Endodermal cell (in vitro differentiated cells): Measurements from ENCODE around the gene ENPP6. TPM values are rescaled to one million over a fixed set of nuclear protein-coding genes. Genes with fewer than 3 reads are reported as not detected.
A peak's percentile ranks its signal among the peaks of the same experiment; 100 is the strongest.

Source experiments
- DNase-seq: peaks from one replicate; pipeline ENCODE4 v3.0.0-alpha.2; 2017
- H3K27ac ChIP-seq: 2 replicates; pipeline ENCODE4 v1.5.1; 2013; ENCODE audit warnings: mild to moderate bottlenecking, low read depth, low read length, moderate library complexity
- H3K27me3 ChIP-seq: 2 replicates; pipeline ENCODE4 v1.6.1; 2013; ENCODE audit warnings: mild to moderate bottlenecking, low read length, moderate library complexity; ENCODE audit not compliant: insufficient read depth, control insufficient read depth, poor library complexity, severe bottlenecking
- H3K36me3 ChIP-seq: 2 replicates; pipeline ENCODE4 v1.7.0; 2013; ENCODE audit warnings: mild to moderate bottlenecking, low read length, moderate library complexity; ENCODE audit not compliant: control insufficient read depth, insufficient read depth
- H3K4me1 ChIP-seq: one replicate; pipeline ENCODE4 v1.7.0; 2013; ENCODE audit warnings: low read length; ENCODE audit not compliant: control insufficient read depth, insufficient read depth
- H3K4me3 ChIP-seq: 2 replicates; pipeline ENCODE4 v1.5.1; 2013; ENCODE audit warnings: mild to moderate bottlenecking, low read length, moderate library complexity
- H3K9ac ChIP-seq: 2 replicates; pipeline ENCODE4 v1.6.1; 2013; ENCODE audit warnings: mild to moderate bottlenecking, low read length, moderate library complexity; ENCODE audit not compliant: poor library complexity, severe bottlenecking; ENCODE audit errors: extremely low read depth
- H3K9me3 ChIP-seq: 2 replicates; pipeline ENCODE4 v1.6.1; 2013; ENCODE audit warnings: mild to moderate bottlenecking, low read length, moderate library complexity; ENCODE audit not compliant: control insufficient read depth
- H3K27ac Mint-ChIP-seq: 2 replicates; pipeline ENCODE4 v1.8.0; 2020; ENCODE audit warnings: mixed read lengths
- H3K27me3 Mint-ChIP-seq: 2 replicates; pipeline ENCODE4 v1.8.0; 2021; ENCODE audit warnings: mild to moderate bottlenecking, mixed read lengths; ENCODE audit not compliant: insufficient read depth
- H3K36me3 Mint-ChIP-seq: 2 replicates; pipeline ENCODE4 v1.8.0; 2020; ENCODE audit warnings: low read depth, mixed read lengths
- H3K4me1 Mint-ChIP-seq: 2 replicates; pipeline ENCODE4 v1.8.0; 2020; ENCODE audit warnings: mixed read lengths
- H3K4me3 Mint-ChIP-seq: 2 replicates; pipeline ENCODE4 v1.8.0; 2020; ENCODE audit warnings: mild to moderate bottlenecking, moderate library complexity, mixed read lengths
- H3K9me3 Mint-ChIP-seq: 2 replicates; pipeline ENCODE4 v1.8.0; 2020; ENCODE audit warnings: mild to moderate bottlenecking, mixed read lengths
- CTCF ChIP-seq: fragments of 200-600 bp; sonication (generic); conservative IDR thresholded peaks from 2 replicates; pipeline ENCODE4 v1.5.0; 2021; ENCODE audit warnings: antibody characterized with exemption, mild to moderate bottlenecking
- WGBS, 2 experiments: methylation state at CpG; one replicate each; pipeline versions ENCODE4 v1.1.5 to v1.1.7; 2013; ENCODE audit warnings: missing lambda C conversion rate in 2 of 2, mixed read lengths in 1 of 2; ENCODE audit not compliant: insufficient coverage in 1 of 2, insufficient read length in 1 of 2; 5-methylcytosine and 5-hydroxymethylcytosine counted together
- total RNA-seq, 2 donors: library from RNA; stranded (reverse); fragmentation: NEBNext Ultra II Directional in 1 of 2; extraction: Animal tissue kit (Norgen Biotek cat#: 25700) in 1 of 2; gene quantifications; 2 replicates in 1 of 2; 3 replicates in 1 of 2; pipeline ENCODE4 v1.2.1, GENCODE V29; 2021

ENPP6 gene
- total RNA-seq, 2 donors from 2014 or later = 0.07 TPM; not detected in 1

- Histone ChIP-seq H3K27ac (no peak overlapping the region), H3K27me3 (peaks cover 25% of the 10 kb centered on the region), H3K36me3 (no peaks in the 10 kb centered on the region), H3K9me3 (no peaks in the 10 kb centered on the region), H3K4me3 (no peak overlapping the region), H3K4me1 (no peaks in the 10 kb centered on the region), H3K9ac (no peak overlapping the region)
- peak; percentile 95 for DNase-seq
- Mint-ChIP-seq H3K36me3 (no peaks in the 10 kb centered on the region), H3K27me3 (peaks cover 42% of the 10 kb centered on the region), H3K4me1 (peaks cover 19% of the 10 kb centered on the region), H3K4me3 (peak overlapping the region; percentile 32), H3K9me3 (no peaks in the 10 kb centered on the region), H3K27ac (no peak overlapping the region)
- peak; percentile 98 for TF ChIP-seq CTCF
- 22 to 30% methylated on average over 11 to 33 of the region's 33 CpGs for WGBS, 2 experiments
Measured at GRCh38 chr4:184168406-184169019, 49.2 kb downstream of the ENPP6 start.

DNA sequence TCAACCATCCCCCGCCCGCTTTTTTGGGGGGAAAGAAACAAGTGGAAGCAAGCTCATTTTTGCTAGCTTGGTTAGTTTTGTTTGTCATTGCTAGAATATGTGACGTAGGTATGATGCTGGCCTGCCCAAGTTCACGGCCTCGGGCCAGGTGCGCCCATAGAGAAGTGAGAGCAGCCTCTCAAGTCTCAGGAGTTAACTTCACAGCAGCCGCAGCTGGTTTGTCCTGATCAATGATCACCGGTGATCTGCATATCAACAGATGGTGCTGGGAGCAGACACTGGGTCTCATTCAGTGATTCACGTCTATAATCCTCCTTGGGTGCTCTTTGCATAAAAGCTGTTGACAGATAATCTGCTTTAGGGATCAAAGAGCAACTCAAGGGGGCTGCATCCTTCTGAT is 50.1 kb downstream of the ENPP6 start:
- no peak overlapping the region for H3K4me3 ChIP-seq
- no peak for TF ChIP-seq CTCF
- Mint-ChIP-seq H3K4me3 (peak overlapping the region; percentile 32), H3K27ac (no peak overlapping the region), H3K36me3 (no peaks in the 10 kb centered on the region), H3K9me3 (no peaks in the 10 kb centered on the region), H3K27me3 (peaks cover 42% of the 10 kb centered on the region), H3K4me1 (peaks cover 19% of the 10 kb centered on the region)
- H3K9ac ChIP-seq = no peak overlapping the region
- peaks cover 25% of the 10 kb centered on the region for H3K27me3 ChIP-seq
- peak; percentile 89 for DNase-seq
- H3K9me3 ChIP-seq = no peaks in the 10 kb centered on the region
- no peak overlapping the region for H3K27ac ChIP-seq
- no peaks in the 10 kb centered on the region for H3K36me3 ChIP-seq
- H3K4me1 ChIP-seq = no peaks in the 10 kb centered on the region
- WGBS, 2 experiments = 32 to 40% methylated on average over 5 to 9 of the region's 9 CpGs

DNA sequence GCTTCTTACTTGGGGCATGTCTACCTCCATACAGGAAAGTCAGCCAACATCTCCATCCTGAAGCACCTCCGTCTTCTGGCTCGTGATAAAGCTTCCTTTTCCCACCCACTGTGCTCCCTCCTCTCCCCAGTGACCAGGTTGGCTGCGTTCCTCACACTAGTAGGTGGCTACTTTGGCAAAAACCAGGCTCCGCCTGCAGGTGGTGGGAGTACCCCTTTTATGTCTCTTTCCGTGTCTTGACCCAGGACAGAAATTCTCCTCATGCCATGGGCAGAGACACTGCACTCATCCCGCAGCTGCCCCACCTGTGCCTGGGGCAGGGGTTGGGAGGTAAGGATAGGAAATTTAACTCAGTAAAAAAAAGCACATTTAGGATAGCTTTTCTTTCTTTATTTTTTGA is 50.9 kb downstream of the ENPP6 start:
- no peaks in the 10 kb centered on the region for H3K9me3 Mint-ChIP-seq
- H3K36me3 Mint-ChIP-seq = no peaks in the 10 kb centered on the region
- WGBS, 2 experiments = 76 to 84% methylated on average over 3 to 6 of the region's 6 CpGs
- Histone ChIP-seq H3K4me1 (no peaks in the 10 kb centered on the region), H3K27ac (no peak overlapping the region), H3K9me3 (no peaks in the 10 kb centered on the region), H3K4me3 (no peak overlapping the region), H3K9ac (no peak overlapping the region), H3K27me3 (peaks cover 25% of the 10 kb centered on the region), H3K36me3 (no peaks in the 10 kb centered on the region)
- H3K27ac Mint-ChIP-seq = no peak overlapping the region
- no peak overlapping the region for H3K4me3 Mint-ChIP-seq
- DNase-seq = peak; percentile 72
- peak; percentile 32 for TF ChIP-seq CTCF
- peaks cover 19% of the 10 kb centered on the region for H3K4me1 Mint-ChIP-seq
- peaks cover 45% of the 10 kb centered on the region for H3K27me3 Mint-ChIP-seq
